ENCODE measurements around the gene CDC6.

CDC6 gene

DNA sequence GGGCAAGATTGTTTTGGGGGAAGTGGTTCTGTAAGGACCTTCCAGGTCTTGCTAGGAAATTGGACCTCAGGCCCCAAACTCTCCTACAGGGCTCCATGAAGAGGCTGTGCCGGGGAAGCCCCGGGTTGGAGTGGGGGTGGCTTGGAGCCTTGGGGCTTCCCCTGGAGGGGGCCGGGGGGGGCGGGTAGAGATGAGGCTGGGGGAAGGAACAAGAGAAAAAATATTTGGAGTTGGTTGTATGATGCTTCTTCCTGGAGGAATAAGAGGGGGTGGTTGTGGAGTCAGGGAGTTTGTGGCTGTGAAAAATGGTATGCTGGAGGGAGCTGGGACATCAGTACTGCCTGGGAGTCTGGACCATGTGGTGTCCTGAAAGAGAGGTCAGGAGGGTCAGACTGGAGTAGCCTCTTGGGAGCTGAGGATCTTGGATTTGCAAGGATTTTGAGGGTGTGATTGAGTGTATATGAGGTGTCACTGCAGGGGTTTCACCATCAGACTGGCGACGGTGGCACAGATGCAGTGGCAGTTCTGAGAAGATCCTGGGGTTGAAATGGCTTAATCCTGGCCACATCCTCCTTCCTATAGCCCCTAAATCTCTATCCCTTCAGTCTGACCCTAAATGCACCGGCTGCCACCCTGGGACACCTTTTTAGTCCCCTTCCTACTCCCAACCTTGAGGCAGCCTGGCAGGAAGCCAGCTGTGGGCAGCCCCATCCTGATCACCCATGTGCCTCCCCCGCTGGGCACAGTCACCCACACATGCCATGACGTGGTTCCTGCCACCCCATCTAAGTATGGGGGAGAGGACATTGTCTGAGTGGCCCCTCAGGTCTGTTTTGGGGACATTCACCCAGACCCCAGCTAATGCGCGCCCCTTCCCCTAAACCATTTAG is 32.2 kb downstream of the CDC6 start:
- no peak overlapping the region for H3K9ac ChIP-seq (ENCODE audit: low read depth, low read length)
- no peaks in the 10 kb centered on the region for H3K36me3 ChIP-seq (ENCODE audit: insufficient read depth, low read length)
- H3K4me1 ChIP-seq (ENCODE audit: insufficient read depth, low read length): peaks cover 27% of the 10 kb centered on the region; the same call in 1 of the 2 replicates
- no peaks in the 10 kb centered on the region for H3K9me3 ChIP-seq (ENCODE audit: control insufficient read depth, insufficient read depth, low read length)

DNA sequence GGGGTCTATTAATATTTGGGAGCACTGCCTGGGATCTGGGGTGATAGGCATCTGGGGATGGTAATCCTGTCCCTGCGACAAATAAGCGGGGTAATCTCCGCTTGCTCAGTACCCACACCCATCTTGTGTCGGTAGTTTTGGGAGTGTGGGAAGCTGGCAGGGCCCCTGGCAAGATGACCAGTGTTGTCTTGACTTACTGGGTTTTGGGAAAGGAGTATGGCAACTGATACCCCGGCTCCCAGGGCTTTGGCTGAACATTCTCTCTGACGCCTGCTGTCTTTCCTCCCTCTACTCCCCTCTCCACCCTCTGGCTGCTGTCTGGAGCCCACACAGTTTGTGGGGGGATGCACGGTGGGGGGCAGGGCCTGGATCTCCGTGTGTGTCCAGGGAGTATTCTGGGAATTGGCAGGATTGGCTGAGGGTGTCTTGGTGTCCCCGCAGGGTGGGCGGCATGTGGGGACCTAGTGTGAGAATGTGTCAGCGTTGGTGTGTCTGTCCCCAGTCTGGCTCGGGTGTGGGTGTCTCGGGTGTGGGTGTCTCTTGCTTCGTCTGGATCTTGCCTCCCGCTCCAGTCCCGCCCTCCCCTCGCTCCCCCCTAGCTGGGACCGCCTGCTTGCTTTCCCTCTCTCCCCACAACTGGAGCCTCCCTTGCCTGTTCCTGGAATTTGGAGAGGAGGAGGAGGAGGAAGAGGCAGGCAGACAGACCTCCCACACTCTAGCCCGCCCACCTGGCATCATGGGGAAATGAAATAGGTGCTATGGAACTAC is 33.3 kb downstream of the CDC6 start:
- Histone ChIP-seq H3K9me3 (ENCODE audit: control insufficient read depth, insufficient read depth, low read length) (no peaks in the 10 kb centered on the region), H3K36me3 (ENCODE audit: insufficient read depth, low read length) (no peaks in the 10 kb centered on the region), H3K4me1 (ENCODE audit: insufficient read depth, low read length) (peaks cover 20% of the 10 kb centered on the region; the same call in 1 of the 2 replicates), H3K9ac (ENCODE audit: low read depth, low read length) (no peak overlapping the region)

DNA sequence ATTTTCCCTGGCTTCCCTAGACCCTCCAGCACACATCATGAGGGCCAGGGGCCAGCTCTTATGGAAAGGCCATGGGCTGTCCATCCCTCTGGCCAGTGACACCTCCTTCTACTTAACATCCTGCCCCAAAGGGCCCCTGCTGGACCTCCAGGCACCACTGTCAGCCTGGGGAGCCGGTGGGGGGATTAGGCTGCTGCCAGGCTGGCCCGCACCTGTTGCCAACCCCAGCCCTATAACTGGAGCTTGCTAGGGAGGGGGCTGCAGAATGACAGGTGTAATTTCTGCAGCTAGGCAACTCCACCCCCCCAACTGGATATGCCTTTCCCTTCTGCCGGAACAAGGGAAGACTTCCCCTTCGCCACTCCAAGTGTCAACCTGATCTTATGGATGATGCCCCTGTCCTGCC is 33.8 kb downstream of the CDC6 start:
- Histone ChIP-seq H3K9me3 (ENCODE audit: control insufficient read depth, insufficient read depth, low read length) (no peaks in the 10 kb centered on the region), H3K36me3 (ENCODE audit: insufficient read depth, low read length) (no peaks in the 10 kb centered on the region), H3K4me1 (ENCODE audit: insufficient read depth, low read length) (peaks cover 16% of the 10 kb centered on the region; the same call in 1 of the 2 replicates), H3K9ac (ENCODE audit: low read depth, low read length) (no peak overlapping the region)

DNA sequence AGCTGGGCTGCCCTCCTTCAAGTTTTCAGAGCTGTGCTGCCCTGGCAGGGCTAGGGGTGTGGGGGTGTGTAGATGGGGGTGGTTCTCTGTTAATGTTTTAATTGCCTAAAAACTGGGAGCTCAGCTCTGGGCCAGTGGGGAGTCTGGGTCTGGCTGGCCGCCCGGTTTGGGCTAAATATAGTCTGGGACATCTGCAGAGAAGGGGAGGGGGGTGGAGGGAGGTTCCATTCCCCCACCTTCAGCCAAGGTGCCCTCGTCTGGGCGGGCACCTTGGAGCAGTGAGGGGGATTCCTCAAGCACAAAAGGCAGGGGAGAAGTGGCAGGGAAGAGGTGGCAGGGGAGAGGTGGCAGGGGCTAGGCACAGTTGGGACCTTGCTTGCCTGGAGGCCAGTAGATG is 34.3 kb downstream of the CDC6 start:
- Histone ChIP-seq H3K36me3 (ENCODE audit: insufficient read depth, low read length) (no peaks in the 10 kb centered on the region), H3K4me1 (ENCODE audit: insufficient read depth, low read length) (peaks cover 16% of the 10 kb centered on the region; the same call in 1 of the 2 replicates), H3K9me3 (ENCODE audit: control insufficient read depth, insufficient read depth, low read length) (no peaks in the 10 kb centered on the region), H3K9ac (ENCODE audit: low read depth, low read length) (peak overlapping the region; percentile 39; the same call in 1 of the 2 replicates)

DNA sequence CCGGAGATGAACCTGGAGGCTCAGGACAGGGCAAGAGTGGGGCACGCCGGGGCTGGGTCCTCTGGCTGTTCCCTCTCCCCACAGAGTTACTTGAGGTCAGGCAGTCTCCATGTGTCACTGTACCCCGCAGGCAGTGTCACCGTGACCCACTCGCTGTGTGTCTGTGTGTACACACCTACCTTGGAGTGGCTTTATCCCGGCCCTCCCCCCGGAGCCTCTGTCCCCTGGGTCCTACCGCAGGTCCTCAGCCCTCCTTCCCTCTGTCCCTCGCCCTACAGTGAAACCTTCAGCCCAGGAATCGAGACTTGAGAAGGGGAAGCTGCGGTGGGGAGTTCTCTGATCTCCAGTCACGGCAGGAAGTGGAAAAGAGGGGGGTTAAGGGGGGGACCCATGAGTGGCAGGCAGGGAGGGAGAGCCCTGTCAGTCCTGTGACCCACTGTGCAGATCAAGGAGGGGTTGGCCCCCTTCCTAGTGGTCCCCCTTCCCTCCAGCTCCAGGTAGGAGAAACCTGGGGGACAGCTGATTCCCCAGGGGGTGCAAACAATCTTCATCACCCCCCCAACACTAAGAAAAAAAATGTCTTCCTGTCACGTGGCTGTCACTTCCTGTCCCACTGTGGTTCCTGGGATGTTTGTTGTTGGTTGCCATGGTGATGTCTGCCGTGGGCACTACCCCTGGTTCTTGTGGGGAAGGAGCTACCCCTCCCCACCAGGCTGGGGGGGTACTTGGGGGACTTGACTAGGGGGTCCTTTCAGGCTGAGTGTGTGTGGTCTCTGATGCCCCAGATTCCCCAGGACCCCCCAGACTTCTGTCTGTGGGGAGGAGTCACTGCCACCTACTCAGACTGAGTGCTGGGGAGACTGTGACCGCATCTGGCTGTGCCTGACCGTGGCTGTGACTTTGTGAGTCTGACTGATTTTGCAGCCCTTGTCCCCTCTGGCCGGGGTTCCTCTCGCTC is 35.0 kb downstream of the CDC6 start:
- Histone ChIP-seq H3K9ac (ENCODE audit: low read depth, low read length) (peak overlapping the region; percentile 39; the same call in 1 of the 2 replicates), H3K9me3 (ENCODE audit: control insufficient read depth, insufficient read depth, low read length) (no peaks in the 10 kb centered on the region), H3K4me1 (ENCODE audit: insufficient read depth, low read length) (peaks cover 16% of the 10 kb centered on the region; the same call in 1 of the 2 replicates), H3K36me3 (ENCODE audit: insufficient read depth, low read length) (no peaks in the 10 kb centered on the region)

DNA sequence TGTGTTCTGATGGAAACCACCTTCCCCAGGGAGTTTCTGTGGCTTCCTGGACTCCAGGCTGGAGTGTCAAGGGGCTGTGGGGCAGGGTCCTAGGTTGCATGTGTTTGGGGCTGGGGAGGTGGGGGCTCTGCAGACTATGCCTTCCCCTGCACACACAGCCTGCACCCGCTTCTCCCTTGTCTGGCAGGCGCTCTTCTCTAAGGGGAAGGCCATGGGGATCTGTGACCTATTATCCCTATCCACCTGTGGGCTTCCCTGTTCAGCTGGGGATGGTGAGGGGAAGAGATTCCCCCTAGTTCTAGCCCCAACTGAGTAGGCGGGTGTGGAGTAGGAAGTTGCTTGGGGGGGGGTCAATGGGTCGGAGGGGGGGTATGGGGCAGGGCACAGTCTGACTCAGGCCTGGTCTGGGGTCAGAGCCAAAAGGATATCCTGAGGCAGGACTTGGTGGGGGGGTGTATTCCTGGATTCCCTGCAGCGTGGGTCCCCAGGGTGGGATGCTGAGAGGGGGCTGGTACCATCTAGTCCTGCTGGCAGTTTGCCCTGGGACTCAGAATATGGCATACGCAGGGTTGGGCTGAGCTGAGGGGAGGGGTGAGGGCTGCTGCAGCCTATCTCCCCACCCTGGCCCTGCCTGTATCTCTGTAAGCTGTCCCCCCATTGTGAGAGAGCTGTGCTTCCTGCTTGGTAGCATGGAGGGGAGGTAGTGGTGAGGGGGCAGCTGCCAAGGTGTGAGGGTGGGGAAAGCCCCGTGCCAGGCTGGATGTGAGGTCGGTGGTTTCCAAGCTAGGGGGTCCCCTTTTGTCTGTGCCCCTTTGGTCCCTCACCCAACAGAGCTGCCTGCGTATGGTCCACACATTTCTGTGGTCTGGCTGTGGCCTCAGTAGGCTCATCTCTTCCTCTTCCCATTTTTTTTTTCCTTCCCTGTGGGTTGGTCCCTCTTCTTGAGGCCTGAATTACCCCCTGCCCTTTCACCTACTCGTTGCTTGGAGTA is 36.0 kb downstream of the CDC6 start:
- Histone ChIP-seq H3K4me1 (ENCODE audit: insufficient read depth, low read length) (peaks cover 16% of the 10 kb centered on the region; the same call in 1 of the 2 replicates), H3K36me3 (ENCODE audit: insufficient read depth, low read length) (no peaks in the 10 kb centered on the region), H3K9me3 (ENCODE audit: control insufficient read depth, insufficient read depth, low read length) (no peaks in the 10 kb centered on the region), H3K9ac (ENCODE audit: low read depth, low read length) (no peak overlapping the region)

DNA sequence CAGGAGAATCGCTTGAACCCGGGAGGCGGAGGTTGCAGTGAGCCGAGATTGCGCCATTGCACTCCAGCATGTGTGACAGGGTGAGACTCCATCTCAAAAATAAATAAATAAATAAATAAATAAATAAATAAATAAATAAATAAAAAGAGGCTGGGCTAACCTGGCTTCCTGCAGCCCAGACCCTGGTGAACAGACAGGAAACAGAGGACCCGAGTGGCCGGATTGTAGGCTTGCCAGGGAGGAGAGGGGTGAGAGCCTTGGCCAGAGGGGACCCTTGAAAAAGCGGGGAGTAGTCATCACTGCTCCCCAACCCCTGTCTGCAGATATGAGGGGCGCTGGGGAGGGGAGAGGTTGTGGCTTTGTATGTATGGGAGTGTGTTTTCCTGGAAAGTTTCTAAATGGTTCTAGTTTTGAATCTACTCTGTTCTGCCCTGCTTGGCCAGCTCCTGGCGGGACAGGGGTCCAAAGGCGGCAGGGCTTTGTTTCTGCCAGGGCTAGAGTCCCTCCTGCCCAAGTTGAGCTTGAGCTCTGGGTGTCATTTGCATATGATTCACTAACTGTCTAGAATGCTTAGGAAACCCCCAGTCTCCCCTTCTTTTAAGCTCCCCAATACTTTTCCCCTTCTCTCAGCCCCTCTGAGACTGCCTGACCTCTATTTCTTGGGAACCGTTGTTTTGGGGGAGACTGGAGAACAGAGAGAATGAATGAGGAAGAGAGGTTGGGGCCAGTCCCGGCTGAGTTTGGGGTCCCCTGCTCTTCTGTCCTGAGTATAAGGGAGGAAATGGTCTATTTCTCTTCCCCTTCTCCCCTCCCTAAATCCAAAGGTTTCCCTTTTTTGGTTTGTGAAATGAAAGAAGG is 37.7 kb downstream of the CDC6 start:
- peaks cover 19% of the 10 kb centered on the region; the same call in 1 of the 2 replicates for H3K4me1 ChIP-seq (ENCODE audit: insufficient read depth, low read length)
- H3K36me3 ChIP-seq (ENCODE audit: insufficient read depth, low read length): no peaks in the 10 kb centered on the region
- H3K9me3 ChIP-seq (ENCODE audit: control insufficient read depth, insufficient read depth, low read length): no peaks in the 10 kb centered on the region
- no peak overlapping the region for H3K9ac ChIP-seq (ENCODE audit: low read depth, low read length)

DNA sequence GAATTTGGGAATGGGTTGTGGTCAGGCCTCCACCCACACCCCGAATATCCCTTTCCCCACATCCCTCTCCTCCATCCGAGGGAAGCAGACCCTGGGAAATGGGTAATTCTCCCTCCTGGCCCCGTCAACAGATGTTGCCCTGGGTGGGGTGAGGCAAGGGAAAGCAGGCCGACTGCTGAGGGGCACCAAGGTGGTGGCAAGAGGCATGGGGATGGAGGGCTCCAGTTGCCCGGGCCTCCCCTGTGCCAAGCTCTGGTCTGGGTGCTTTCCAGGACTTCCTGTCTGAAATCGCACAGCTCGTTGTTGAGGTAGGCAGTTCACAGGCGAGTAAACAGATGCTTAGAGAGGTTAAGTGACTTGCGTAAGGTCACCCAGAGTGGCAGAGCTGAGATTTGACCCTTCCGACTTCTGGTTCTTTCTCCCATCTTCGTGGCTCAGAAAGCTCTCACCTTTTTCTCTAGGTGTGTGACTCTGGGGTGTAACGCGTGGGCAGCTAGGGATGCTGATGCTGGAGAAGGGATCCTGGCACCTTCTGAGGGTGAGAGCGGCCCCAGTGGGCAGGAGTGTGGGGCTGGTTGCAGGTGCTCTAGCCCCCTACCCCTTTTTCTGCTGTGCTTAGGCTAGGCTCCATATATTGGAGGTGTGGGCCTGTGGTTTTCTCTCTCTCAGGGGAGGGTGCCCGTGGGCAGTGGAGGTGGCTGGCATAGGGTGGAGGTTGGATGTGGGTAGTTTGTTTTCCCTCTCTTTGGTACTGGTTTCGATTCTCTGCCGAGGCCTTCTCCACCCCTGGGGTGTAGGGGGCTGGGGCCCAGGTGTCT is 38.5 kb downstream of the CDC6 start:
- peaks cover 18% of the 10 kb centered on the region; the same call in 1 of the 2 replicates for H3K4me1 ChIP-seq (ENCODE audit: insufficient read depth, low read length)

DNA sequence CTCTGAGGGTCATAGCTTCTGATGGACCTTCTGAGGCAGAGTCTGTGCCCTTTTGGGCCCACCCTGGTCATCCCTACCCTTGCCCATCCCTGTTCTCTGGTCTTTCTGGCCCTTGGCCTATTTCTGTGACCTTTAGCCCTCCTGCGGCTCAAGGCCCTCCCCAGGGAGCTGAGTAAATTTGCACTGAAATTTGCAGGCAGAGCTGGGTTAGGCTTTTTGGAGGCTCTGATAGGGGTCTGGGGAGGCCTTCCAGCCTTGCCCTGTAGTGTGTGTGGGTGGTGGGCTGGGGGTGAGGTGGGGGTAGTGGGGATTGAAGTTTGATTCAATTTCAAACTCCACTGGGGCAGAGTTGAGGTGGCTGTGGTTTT is 39.1 kb downstream of the CDC6 start:
- H3K36me3 ChIP-seq (ENCODE audit: insufficient read depth, low read length): no peaks in the 10 kb centered on the region
- no peak overlapping the region for H3K9ac ChIP-seq (ENCODE audit: low read depth, low read length)
- no peaks in the 10 kb centered on the region for H3K9me3 ChIP-seq (ENCODE audit: control insufficient read depth, insufficient read depth, low read length)
- peaks cover 13% of the 10 kb centered on the region; the same call in 1 of the 2 replicates for H3K4me1 ChIP-seq (ENCODE audit: insufficient read depth, low read length)

More for the DNA sequence above, 38.5 kb downstream of the CDC6 start:
- Histone ChIP-seq H3K9ac (ENCODE audit: low read depth, low read length) (no peak overlapping the region), H3K36me3 (ENCODE audit: insufficient read depth, low read length) (no peaks in the 10 kb centered on the region), H3K9me3 (ENCODE audit: control insufficient read depth, insufficient read depth, low read length) (no peaks in the 10 kb centered on the region)

DNA sequence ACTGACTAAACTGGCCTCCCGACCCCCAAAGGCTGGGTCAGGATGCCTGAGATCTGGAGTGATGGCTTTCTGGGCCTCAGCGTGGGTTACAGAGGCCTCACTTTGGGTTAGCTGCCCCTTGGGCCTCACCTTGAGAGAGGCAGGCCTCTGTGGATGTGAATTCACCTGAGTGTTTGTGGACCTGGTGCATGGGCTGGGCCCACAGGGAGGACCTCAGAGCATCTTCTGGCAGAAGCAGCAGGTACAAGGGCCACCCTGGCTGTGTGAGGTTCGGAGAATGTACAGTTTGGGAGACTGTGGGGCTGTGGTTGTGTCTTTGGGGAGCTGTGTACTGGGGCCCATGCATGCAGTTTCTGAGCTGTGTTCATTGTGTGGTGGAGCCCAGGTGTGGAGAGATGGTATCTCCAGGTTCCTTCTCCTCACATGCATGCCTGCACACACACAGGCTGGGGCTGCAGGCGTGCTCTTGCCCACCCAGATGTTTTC is 39.6 kb downstream of the CDC6 start:
- no peak overlapping the region for H3K9ac ChIP-seq (ENCODE audit: low read depth, low read length)

DNA sequence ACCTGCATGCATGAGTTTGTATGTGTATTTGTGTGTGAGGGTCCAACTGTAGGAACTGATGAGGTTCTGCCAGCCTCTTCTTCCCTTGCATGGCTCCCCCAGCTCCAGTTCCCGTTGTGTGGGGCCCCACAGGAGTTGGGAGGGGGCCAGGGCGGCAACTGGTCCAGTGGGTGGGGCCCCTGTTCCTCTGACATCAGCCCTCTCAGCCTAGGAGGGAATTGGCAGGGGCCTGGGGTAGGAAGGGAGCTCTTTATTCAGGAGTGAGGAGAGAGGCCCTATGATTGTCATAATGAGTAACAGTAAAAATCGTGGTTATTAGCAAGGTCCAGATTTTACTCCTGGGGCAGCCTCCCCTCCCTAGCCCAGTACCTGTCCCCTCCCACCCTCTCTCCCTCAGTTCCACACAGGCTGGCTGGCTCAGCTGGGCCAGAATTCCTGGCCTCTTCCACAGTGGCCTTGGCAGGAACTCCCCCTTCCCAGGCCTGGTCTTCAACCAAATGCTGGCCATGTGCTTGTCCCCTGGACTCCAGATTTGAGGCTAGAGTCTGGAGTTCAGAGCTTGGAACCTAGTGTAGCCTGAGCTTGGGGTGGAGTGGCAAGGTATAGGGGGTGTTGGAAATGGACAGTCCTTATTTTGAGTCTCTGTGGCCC is 40.2 kb downstream of the CDC6 start:
- no peaks in the 10 kb centered on the region for H3K9me3 ChIP-seq (ENCODE audit: control insufficient read depth, insufficient read depth, low read length)
- H3K36me3 ChIP-seq (ENCODE audit: insufficient read depth, low read length): no peaks in the 10 kb centered on the region
- no peak overlapping the region for H3K9ac ChIP-seq (ENCODE audit: low read depth, low read length)
- H3K4me1 ChIP-seq (ENCODE audit: insufficient read depth, low read length): peaks cover 6% of the 10 kb centered on the region; the same call in 1 of the 2 replicates

More for the DNA sequence above, 39.6 kb downstream of the CDC6 start:
- no peaks in the 10 kb centered on the region for H3K36me3 ChIP-seq (ENCODE audit: insufficient read depth, low read length)
- no peaks in the 10 kb centered on the region for H3K9me3 ChIP-seq (ENCODE audit: control insufficient read depth, insufficient read depth, low read length)
- peaks cover 11% of the 10 kb centered on the region; the same call in 1 of the 2 replicates for H3K4me1 ChIP-seq (ENCODE audit: insufficient read depth, low read length)

All from ES-I3 (cell line).